GM18861 (cell line): Measurements from ENCODE around the gene SLC66A2.
A peak's percentile ranks its signal among the peaks of the same experiment; 100 is the strongest.
"Not testable (repeated sequence)": the region's sequence is repeated elsewhere in the genome, so short reads cannot be mapped to it uniquely, and the experiment has no call there.

ENCODE experiments used
- ATAC-seq: cut with Tn5 transposase; IDR thresholded peaks from one replicate; pipeline ENCODE4 v1.9.1; 2021; ENCODE audit not compliant: unreplicated experiment

The SLC66A2 gene

GRCh38 chr18:79971211-79971952 lies 19.9 kb upstream of the SLC66A2 start:
- no peak for ATAC-seq

GRCh38 chr18:79970419-79971133 lies 19.1 kb upstream of the SLC66A2 start:
- no peak for ATAC-seq

GRCh38 chr18:79965119-79965902 lies 13.9 kb upstream of the SLC66A2 start:
- ATAC-seq = no peak

GRCh38 chr18:79964330-79965118 lies 13.1 kb upstream of the SLC66A2 start, which contains the start of gene HSBP1L1:
Gene HSBP1L1 (plus strand): TSS chr18:79964643. CDS start chr18:79964736, 93 bp downstream.
- peak; percentile 45 for ATAC-seq

- no peak for ATAC-seq
Measured at GRCh38 chr18:79963658-79964329, 12.3 kb upstream of the SLC66A2 start.

- peak; percentile 58 for ATAC-seq
Measured at GRCh38 chr18:79962835-79963657, 11.6 kb upstream of the SLC66A2 start.

GRCh38 chr18:79962311-79962710 lies 10.9 kb upstream of the SLC66A2 start:
- ATAC-seq = no peak

GRCh38 chr18:79961527-79962291 lies 10.3 kb upstream of the SLC66A2 start:
- no peak for ATAC-seq

- ATAC-seq = no peak
Measured at GRCh38 chr18:79960921-79961526, 9.6 kb upstream of the SLC66A2 start.

GRCh38 chr18:79960161-79960801 lies 8.8 kb upstream of the SLC66A2 start:
- not testable (repeated sequence) for ATAC-seq

GRCh38 chr18:79958981-79959380 lies 7.5 kb upstream of the SLC66A2 start:
- ATAC-seq = no peak

- no peak for ATAC-seq
Measured at GRCh38 chr18:79956276-79956675, 4.8 kb upstream of the SLC66A2 start.

GRCh38 chr18:79955302-79956075 lies 4.0 kb upstream of the SLC66A2 start:
- ATAC-seq = no peak

- ATAC-seq = no peak
Measured at GRCh38 chr18:79954791-79955190, 3.3 kb upstream of the SLC66A2 start.

GRCh38 chr18:79953971-79954651 lies 2.7 kb upstream of the SLC66A2 start:
- no peak for ATAC-seq

GRCh38 chr18:79952996-79953559 lies 1.6 kb upstream of the SLC66A2 start:
- no peak for ATAC-seq
